ENCODE results near the gene MRFAP1. TPM values are rescaled to one million over a fixed set of nuclear protein-coding genes. Genes with fewer than 3 reads are reported as not detected.
A peak's percentile ranks its signal among the peaks of the same experiment; 100 is the strongest.

Gene MRFAP1
- total RNA-seq, 1 donor from 2014 or later = 226 TPM

DNA sequence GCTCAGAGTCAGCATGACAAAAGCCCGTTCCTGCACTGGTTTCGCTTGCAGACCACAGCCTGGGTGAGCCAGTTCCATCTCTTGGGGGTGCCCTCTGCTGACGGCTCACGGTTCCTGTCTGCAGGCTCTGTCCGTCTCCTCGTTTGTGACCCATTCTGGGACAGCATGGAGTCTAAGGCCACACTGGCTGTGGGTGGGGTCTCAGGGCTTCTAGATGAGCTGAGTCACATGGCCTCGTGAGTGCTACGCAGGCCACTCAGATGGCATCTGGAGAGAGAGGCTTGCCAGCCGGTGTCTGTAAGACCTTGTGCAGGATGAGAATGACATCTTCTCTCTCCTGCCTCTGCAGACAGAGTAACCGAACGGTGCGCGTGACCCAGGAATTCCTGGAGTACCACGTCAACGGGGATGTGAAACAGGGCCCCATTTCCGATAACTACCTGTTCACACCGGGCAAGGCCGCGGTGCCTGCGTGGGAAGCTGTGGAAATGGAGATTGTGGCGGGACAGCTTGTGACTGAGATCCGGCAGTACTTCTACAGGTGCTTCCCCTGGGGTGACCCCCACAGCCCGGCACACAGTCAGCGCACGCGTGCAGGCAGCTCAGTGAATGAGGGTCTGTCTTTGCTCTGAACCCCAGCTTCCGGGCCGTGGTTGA lies 31.6 kb upstream of the MRFAP1 start:
- DNase-seq (peak; percentile 44), ATAC-seq (peak; percentile 75)
- intact Hi-C loops (cut with micrococcal nuclease) = no loop called here

- ATAC-seq (peak; percentile 11), DNase-seq (no peak)
- intact Hi-C loops (cut with micrococcal nuclease) = no loop called here
Measured at GRCh38 chr4:6609415-6610079, 30.9 kb upstream of the MRFAP1 start.

GRCh38 chr4:6610856-6611430 lies 29.5 kb upstream of the MRFAP1 start:
- intact Hi-C loops (cut with micrococcal nuclease) = no loop called here
- ATAC-seq (no peak), DNase-seq (no peak)

DNA sequence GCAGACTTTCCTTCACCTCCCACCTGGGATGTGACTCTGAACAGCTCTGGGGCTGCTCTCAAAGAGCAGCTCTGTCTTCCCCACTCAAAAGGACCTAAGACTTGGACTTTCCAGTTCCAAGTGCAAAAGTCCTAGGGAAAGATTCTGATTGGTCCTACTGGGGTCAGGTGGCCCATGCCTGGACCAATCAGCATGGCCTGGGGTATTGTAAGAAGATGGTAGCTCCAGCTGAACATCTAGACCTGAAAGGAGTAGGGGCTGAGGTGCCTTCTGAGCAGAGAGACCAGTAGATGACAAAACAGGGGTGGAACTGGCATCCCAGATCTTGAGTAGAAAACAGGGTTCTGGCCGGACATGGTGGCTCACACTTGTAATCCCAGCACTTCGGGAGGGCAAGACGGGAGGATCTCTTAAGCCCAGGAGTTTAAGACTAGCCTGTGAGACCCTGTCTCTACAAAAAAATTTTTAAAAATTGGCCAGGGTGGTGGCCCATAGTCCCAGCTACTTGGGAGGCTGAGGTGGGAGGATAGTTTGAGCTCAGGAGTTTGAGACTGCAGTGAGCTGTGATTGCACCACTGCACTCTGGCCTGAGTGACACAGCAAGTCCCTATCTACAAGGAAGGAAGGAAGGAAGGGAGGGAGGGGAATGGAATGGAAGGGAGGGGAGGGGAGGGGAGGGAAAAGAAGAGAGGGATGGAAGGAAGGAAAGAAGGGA lies 27.4 kb upstream of the MRFAP1 start:
- intact Hi-C loops (cut with micrococcal nuclease) = no loop called here
- DNase-seq (no peak), ATAC-seq (no peak)

- intact Hi-C loops (cut with micrococcal nuclease) = no loop called here
- DNase-seq (no peak), ATAC-seq (no peak)
Measured at GRCh38 chr4:6613676-6614651, 26.5 kb upstream of the MRFAP1 start.

DNA sequence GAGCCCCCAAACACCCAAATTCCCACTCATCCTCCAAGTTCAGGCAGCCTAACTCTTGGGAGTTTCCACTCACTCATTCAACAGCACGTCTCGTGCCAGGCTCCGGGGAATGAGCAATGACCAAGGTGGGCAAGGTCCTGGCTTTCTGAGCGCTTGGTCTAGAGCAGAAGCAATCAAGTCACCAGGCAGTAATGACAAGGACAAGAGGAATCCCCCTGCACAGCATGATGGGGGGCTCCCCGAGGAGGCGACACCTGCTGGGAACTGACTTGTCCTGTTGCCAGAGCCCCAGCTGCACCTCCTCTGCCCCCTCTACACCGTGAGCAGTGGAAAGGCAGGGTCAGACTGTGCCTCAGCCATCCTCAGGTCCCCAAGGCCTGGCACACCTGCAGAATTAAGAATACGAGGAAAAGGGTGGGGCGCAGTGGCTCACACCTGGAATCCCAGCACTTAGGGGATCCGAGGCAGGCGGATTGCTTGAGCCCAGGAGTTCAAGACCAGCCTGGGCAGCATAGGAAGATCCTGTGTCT lies 25.7 kb upstream of the MRFAP1 start:
- no peak for ATAC-seq
- no peak for DNase-seq
- intact Hi-C loops (cut with micrococcal nuclease) = no loop called here

GRCh38 chr4:6616087-6616995 lies 24.1 kb upstream of the MRFAP1 start:
- intact Hi-C loops (cut with micrococcal nuclease) = no loop called here
- no peak for DNase-seq
- ATAC-seq = no peak

DNA sequence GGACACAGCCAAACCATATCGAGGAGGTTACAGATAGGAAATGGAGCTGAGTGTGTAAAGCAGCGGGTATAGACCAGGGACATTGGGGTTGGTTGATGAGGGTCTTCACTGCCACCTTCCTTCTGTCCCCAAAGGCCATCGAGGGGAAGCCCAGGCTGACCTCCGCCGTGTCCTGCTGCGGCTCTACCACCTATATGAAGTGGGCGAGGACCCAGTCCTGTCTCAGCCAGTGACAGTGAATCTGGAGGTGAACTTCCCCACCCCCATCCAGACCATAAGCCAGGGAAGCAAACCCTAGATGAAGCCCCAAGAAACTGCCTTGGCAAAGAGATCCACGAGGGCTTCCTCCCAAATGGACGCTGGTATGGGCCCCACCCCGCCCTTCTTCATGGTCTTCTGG lies 23.2 kb upstream of the MRFAP1 start:
- intact Hi-C loops (cut with micrococcal nuclease) = no loop called here
- no peak for DNase-seq
- no peak for ATAC-seq

GRCh38 chr4:6618386-6619115 lies 21.9 kb upstream of the MRFAP1 start:
- ATAC-seq = no peak
- intact Hi-C loops (cut with micrococcal nuclease) = no loop called here
- no peak for DNase-seq

DNA sequence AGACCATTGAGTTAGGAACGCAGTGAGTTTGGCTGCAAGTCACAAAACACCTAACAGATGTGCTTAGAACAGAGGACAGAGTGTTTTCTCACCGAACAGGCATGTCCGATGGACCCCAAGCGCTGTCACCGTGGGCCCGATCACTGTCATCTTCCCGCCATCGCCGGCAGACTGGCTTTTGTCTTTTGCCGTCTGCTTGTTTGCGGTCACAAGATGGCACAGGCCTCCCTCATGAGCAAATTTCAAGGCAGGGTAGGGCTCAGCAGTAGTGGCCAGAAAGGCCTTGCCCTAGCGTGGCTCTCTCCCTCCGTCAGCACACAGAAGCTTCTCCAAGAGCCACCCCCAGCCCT lies 21.4 kb upstream of the MRFAP1 start:
- DNase-seq = no peak
- intact Hi-C loops (cut with micrococcal nuclease) = no loop called here
- no peak for ATAC-seq

DNA sequence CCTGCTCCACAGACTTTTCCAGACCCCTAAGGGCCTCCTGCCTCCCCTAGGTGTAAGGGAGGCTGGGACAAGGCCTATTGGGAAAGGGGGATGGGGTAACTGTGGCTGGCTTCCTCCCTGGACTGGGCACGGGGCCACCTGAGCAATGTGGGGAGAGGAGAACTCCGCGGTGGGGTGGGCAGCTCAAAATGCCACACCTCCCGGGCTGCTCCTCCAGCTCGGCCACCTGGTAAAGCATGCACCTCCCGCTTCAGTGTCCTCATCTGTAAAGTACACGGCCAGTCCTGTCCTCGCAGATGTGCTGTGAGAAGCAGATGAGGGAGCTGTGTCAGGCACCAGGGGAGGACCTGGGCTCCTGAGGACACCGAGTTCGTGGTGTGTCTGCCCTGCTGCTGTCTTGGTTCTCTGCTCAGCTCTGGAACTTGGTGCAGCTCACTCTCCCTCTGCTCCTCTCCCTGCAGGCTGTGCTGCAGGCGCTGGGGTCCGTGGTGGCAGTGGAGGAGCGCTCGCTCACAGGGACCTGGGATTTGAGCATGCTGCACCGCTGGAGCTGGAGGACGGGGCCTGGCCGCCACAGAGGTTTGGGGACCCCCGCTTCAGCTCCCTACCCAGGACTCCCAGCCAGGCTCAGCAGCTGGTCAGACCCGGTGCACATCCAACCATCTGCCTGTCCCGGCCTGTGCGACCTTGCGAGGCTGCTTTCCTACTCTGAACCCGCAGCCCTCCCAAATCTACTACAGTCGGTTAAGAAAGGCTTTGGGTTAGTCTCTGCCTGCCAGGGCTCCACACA lies 20.8 kb upstream of the MRFAP1 start:
- DNase-seq = no peak
- no peak for ATAC-seq
- intact Hi-C loops (cut with micrococcal nuclease) = no loop called here

DNA sequence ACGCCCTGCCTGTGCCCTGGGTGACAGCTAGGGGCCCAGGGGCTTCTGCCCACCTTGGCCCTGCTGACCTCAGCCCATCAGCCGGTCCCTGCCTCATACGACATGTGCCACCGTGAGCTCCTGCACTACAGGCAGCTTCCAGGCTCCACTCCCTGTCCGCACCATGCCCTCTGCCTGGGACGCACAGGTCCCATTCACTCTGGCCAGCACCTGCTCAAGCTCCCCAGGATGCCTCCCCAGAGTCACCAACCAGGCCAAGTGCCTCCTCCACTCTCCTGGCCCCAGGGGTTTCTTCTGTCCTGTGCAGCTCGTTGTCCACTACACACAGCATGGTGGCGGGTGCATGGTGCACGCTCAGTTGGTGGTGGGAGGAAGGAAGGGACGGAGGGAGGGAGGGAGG lies 20.2 kb upstream of the MRFAP1 start:
- ATAC-seq (no peak), DNase-seq (no peak)
- intact Hi-C loops (cut with micrococcal nuclease) = no loop called here

DNA sequence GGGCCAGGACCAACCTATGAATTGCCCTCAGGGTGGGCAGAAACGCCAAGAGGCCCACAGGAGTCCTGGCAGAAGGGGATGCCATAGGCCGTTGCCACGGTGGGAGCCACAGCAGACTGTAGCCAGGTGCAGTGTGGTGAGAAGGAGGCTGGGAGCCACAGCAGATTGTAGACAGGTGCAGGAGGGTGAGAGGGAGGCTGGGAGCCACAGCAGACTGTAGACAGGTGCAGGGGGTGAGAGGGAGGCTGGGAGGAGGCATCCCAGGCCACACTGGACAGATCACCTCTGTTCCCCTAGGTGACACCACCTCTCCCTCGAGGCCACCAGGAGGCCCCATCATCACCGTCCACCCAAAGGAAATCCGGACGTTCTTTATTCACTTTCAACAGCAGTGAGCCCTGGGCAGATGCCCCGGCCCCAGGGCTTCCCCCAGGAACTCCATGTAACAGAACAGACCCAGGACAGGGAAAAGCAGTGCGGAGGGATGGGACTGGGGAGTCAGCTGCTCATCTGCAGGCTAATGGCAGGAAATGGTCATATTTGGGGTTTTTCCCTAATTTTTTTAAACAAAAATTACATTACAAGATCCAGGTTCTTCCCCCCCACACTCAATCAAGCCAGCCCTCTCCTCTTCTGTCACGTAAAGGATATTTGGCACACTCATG lies 19.5 kb upstream of the MRFAP1 start:
- ATAC-seq (no peak), DNase-seq (no peak)
- intact Hi-C loops (cut with micrococcal nuclease) = no loop called here

DNA sequence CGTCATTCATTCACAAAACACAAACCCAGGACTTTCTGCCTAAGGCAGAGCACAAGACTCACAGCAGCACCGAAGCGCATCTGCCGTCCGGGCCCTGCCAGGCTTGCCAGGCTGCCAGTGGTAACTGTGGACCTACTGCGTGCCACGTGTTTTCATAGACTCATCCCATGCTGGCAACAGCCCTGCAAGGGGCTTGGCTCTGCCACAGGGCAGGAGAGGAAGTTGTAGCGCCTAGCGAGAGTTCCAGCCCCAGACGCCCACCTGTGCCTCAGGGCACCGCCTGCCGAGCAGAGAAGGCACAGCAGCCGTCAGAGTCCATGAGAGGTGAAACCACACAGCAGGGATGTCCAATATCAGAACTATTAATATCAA lies 18.9 kb upstream of the MRFAP1 start:
- intact Hi-C loops (cut with micrococcal nuclease) = no loop called here
- no peak for ATAC-seq
- DNase-seq = no peak

DNA sequence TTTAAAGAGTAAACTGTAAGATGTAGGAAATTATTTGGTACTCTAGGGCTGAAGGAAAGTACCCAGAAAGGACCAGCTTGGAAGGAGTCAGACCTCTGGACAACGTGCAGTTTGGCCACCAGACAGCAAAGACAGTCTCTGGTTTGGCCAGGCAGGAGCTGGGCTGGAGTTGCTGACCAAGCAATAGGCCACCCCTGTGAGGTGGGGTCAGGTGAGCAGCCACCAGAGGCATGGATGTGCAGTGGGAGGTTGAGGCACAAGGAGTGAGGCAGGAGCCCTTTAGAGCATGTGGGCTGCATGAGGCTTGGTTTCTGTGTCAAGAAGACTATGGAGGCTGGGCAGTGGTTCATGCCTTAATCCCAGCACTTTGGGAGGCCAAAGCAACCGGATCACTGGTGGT lies 17.7 kb upstream of the MRFAP1 start:
- ATAC-seq (no peak), DNase-seq (no peak)
- intact Hi-C loops (cut with micrococcal nuclease) = no loop called here

DNA sequence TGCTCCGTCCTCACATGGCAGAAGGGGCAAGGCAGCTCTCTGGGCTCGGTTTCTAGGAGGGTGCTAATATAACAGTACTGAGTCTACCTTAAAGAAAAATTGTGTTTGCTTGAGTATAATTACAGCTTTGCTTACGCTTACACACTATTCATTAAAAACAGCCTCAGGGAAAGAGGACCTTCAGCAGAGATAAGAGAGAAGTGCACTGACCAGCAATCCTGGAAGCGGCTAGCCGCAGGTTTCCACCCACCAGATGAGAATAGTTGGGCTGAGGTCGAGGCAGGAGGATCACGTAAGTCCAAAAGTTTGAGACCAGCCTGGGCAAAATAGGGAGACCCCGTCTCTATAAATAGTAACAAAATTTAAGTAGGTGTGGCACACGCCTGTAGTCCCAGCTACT lies 15.2 kb upstream of the MRFAP1 start:
- DNase-seq (no peak), ATAC-seq (no peak)
- intact Hi-C loops (cut with micrococcal nuclease) = no loop called here
